Stimulated activated CD8-positive, alpha-beta memory T cell treated with anti-CD3 and anti-CD28 coated beads, Interleukin-12 subunit alpha, Interleukin-12 subunit beta, amount 100 ng/mL, for 1 hour (primary cell): ENCODE data around the gene NALCN.

ENCODE experiments used
- DNase-seq: peaks from one replicate; pipeline ENCODE4 v3.0.0-alpha.2; 2020; ENCODE audit warnings: low read depth

Gene NALCN

DNA sequence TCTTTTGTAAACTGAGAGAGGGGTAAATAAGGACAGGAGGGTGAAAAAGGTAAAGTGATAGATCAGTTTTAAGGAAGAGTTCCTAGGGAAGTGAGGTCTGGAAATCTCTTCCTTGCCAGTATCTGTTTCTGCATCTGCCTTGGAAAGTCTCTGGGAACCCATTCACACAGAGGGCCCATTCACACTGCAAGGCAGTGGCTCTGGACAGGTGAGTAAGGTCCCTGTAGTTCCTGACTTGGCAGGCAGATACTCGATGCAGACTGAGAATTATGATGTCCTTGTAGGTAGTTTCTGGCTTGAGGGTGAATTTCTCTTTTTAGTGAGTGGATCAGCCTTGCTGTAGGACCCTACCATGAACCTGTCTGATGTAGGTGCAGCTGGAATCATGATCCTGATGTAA, 293.3 kb downstream of the NALCN start:
- DNase-seq = no peak

DNA sequence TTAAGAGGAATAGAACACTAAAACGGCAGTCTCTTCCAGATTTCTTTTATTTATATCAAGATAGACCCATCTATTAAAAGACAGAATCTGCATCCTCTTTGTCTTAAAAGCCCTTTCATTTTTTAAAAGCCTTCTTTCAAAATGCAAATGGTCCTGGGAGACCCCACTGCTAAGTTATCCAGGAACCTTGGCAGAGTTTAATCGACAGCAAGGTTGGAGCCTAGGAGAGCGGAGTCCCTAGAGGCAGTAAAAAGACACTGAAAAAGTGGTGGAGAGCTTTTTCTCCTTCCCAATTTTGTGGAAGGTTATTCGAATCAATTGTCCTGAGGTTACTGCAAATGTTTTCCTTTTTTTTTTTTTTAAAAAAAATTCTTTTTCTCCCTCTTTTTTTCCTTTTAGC, 294.7 kb downstream of the NALCN start:
- no peak for DNase-seq

DNA sequence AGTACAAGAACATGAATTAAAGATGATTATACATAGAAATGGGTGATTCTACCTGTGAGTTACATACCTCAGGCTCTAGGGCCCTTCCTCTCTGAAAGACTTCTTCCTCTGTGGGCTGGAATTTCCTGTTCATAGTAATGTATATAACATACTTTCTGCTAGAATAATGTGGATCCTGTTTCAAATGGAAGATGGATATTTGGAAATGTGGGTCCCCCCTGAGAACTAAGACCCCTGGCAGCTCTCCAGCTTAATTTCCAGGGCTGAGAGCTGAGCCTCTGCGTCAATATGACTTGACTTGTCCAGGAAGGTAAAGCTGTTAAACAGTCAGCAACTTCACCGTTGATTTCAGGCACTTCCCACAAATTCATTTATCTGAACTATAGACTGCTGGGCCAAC, 296.3 kb downstream of the NALCN start:
- DNase-seq = no peak

DNA sequence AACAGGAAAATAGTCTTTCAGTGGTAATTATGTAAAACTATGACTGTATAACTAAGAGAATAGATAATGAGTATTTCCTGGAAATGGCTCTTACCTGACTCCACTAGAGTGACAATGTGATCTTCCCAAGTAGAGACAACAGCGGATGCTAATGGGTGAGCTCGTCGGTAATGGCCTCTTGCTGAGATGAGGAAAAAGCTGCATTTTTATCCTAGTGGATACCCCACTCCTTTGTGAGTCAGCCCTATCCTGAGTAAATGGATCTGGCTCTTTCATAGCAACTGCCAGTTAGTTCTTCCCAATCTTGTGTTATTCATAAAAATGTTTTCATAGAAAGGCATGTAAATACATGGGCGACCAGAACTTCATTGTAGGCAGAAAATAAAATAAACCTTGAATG, 299.5 kb downstream of the NALCN start:
- no peak for DNase-seq

DNA sequence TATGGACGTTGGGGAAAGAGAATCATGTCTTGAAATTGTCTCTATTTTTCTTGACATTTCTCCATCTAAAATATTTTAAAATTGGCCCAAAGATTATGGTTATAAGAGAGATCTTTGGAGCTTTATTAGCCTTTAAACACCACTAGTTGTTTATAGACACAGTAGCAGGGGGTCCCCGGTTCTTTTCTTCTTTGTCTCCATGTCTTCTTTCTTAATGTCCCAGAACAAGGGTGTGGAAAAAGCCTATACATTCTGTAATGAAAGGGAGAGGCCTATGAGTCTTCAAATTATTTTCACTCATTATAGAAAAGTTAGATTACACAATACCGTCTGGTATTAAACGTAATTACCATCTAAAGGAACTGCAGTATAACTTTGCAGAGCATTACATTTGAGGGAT, 300.0 kb downstream of the NALCN start:
- no peak for DNase-seq

DNA sequence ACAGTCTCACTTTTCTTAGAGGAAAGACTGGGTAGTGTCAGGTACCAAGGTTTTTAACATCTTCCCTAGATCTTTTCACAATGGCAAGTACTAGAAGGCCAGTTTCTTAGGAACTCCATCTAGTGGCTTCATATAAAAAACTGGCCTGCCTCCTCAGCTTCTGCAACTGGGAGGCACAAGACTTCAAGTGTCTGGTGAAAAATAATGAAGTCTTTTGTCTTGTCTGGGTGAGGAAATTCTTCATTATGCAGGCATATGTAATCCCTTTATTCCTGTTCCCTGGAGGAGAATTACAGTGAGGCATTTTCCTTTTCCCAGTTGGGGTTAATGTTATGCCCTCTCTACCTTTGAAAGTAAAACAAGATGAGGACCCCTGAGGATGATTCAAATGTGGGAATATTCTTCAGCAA, 300.5 kb downstream of the NALCN start:
- no peak for DNase-seq

DNA sequence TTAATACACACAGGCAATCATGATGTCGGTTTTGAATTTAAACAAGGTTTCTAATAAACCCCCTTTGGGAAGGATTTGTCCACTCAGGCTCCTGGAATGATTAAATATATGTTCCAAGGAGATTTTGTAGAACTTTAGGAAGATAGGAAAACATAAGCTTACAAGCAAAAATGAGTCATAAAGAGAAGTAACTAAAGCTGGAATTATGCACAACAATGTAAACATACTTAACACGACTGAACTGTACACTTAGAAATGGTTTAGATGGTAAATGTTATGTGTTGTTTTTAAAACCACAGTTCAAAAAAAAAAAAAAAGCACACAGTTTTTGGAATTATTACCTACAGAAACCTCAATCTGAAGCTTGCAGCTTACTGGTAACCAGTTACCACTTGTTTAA, 304.4 kb downstream of the NALCN start:
- DNase-seq = no peak

DNA sequence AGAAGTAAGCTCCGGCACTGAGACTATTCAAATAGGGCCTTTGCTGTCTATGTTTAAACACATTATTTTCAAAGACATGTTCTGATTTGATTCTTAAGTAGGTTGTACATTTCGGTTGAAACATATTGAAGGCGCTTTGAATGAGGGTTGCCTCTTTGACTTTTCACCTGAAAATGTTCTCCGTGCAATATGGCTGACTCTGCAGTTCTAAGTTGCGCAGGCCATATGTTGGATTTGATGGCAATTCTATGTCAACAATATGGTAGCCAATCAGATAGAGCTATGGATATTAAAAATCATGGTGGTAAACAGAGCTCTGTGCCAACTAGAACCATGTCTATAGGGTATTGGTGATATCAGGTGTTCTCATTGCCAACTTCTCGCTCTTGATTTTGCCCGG, 307.3 kb downstream of the NALCN start:
- DNase-seq = no peak

DNA sequence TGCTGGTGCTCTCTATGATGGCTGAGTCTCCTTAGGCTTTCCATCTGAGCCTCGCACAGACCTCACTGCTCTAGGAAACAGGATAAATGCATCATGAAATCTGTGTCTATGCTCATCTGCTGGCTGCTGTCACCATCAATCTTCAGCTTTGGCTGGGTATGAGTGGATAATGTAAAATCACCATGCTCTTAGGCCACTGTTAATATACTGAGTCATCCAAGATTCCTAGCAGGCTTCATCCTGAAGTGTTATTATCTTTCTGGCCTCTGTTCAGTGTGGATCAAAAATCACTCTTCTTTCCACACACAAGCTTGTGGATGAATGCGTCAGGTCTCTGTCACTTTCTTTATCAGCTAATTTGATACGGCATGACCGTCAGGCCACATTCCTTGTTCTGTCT, 317.4 kb downstream of the NALCN start:
- DNase-seq = no peak

DNA sequence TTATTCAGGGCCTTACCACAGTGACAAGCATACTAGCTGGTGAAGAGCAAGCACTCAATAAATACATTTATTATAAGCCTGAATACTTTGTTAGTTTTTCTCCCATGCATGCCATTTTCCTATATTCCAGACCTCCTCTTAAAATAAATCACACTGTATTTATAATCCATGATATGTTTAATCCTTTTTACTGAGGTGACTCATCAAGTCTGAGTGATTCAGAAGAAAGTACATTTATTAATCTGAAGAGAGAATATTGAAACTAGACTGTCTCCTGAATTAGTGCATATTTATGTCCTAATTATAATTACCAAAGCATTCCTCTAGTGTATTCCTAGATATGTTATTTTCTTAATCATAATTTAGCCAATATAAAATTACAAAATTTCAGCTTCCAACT, 323.3 kb downstream of the NALCN start:
- no peak for DNase-seq

DNA sequence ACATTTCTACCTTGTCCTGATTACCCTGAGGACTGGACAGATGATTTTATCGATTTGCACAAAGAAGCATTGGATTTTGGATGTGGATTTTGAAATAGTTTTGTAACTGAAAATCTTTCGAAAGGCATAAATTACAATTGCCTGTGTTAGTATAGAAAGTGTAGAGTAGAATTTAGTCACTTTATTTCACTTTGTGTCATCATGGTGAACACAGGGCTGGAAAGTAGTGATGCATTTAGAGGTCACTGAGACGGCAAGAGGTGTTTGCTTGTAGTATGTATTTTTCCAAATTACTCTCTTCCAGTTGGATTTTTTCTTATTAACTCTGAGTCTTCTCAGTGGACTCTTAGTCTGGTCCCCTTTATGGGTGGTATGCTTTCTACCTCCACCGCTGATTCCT, 326.0 kb downstream of the NALCN start:
- no peak for DNase-seq

DNA sequence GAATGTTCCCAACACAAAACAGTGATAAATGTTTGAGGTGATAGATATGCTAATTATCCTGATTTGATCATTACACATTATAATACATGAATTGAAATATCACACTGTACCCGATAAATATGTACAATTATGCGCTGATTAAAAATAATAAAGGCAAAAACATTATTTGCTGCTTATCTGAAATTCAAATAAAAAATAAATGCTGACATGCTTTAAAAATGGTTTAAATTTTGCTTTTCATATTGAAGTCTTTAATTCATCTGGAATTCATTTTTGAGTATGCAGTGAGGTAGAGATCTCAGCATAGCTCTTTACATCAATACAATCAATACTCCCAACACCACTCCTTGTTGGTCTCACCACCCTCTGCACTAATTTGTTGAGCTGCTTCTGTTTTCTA, 330.8 kb downstream of the NALCN start:
- no peak for DNase-seq

DNA sequence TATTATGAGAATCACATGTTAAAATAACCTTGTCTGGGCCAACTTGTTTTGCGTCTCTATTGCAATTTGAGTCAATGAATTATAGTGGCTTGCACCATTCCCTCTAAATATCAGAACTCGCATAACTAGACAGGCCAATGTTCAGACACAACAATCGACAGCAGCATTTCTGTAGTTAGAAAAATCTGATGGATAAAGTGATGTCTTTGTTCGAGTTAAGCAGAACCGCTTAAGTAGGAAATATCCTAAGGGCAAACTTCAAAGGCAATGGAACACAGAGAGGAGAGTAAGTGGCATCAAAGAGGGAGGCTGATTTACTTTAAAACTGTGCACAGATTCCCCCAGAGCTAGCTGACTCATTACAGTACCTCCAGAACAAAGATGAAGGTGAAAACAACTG, 333.9 kb downstream of the NALCN start:
- no peak for DNase-seq

DNA sequence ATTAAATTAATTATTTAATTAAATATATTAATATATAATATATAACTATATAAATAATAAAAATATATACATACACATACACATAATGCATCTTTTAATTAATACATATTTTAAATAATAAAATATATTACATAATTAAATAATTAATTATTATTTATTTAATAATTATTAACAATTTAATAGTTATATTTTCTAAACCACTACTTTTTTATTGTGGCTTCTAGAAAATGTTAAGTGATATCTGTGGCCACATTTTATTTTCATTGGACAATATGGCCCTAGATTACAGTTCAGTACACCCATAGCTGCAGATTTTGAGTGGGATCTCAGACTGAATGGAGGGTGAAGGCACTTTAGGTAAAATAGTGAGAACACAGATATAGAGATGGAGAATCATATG, 335.7 kb downstream of the NALCN start:
- no peak for DNase-seq

DNA sequence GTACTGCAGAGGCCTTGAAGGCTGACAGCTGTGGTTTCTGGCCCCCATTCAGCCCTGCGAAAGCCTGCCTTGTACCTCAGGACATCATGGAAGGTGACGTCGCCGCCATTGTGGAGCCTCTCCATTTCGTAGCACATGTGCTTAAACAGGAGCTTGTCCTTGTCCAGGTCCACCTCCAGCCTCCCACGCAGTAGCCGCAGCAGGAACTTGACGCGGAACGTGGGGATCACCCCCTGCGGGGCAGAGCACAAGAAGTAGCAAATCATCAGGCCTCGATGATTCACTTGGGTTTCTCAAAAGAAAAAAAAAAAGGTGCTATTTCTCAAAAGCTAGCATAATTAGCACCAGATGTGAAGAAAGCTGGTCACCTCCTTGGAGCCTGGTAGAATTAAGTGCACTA, 351.0 kb downstream of the NALCN start:
- DNase-seq = no peak

DNA sequence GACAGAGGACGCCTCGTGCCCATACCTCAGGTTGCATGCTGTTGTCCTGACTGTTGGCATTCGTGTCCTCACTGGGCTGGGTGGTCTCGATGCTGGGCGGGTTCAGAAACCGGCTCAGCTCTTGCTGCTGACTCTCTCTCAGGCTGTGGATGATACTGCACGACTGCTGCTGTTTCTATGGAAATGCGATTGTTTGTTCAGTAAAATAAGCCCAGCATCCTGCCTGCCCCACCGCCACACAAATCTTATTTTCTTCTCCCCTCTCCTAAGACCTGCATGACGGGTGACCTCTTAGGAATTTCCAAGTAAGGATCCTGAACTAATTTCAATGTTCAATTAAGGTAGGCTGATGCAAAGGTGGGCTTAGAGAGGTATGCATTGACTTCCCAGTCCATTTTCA, 356.5 kb downstream of the NALCN start:
- DNase-seq = no peak

DNA sequence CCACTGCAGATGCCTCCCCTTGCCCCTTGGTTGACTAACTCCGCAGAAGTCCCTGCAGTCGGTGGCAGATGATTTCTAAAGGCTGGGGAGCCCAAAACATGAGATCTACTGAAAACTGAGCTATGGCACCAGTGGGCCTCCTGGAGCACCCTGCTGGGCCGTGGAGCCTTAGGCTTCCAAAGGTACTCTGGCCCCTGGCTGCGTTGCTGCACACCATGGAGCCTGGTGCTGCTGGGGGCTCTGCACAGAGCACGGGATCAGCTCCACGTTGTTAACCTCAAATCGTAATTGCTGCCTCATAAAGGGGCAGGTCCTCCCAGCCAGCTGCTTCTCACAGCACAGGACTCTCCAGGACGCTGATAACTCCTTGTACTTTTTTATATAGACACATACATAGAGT, 357.5 kb downstream of the NALCN start:
- DNase-seq = no peak

DNA sequence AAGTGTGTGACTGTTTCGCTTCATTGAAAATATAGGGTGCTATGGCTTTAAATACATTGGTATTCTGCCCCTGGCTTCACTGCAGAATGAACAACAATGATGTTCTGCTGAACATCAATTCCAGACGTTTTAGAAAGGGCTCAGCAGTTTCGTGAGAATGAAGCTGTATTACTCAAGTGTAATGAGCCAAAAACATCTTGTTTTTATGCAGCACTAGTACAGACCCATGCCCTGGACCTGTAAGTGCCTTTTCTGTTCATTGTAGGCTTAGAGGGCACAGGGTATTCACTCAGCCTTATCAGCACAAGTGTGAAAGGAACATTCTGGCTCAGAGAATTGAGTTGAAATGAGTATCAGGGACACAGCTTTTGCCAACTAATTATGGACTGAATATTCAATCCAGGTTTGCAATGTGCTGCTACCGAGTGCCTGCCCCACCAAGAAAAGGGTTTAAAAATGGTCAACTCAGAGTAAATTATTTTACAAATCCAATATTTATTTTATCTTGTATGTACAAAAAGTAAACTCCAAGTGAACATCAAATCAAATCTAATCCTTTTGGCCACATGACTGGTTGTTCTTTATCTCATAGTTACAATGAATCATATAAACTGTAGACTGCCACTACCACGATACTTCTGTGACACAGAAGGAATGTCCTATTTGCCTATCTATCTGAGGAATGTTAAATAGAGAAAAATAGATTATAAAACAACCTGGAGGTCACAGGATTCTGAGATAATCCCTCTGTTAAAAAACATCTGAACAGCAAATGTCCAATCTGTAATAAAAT, 362.8 kb downstream of the NALCN start:
- DNase-seq = no peak

DNA sequence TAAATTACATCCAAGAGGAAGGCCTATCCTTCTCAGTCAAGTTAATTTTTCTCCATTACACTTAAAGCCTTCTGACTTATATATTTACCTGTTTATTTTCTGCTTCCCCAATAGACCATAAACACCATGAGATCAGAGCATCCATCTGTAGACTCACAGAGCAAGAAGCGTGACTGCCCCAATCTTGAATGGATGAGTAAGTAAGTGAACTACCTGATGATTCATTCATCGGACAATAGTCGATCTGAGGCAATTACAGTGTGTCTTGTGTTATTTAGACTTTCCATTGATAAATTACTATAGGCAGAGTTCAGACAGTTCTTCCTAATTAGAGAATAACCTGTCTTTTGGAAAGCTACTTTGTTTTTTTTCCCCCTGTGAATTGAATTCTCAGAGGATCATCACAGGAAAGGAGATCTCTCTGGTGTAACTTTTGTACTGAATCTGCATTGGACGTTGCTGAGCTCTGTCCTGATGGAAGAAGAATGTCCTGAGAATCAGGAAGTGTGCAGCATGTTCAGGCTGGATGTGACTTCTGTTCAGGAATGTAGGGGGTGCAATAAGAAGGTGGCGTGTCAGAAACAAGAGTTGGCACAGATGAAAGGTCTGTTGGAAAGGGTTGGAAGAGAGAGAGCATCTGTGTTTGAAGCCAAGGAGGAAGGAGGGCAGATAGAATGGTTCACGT, 367.0 kb downstream of the NALCN start:
- no peak for DNase-seq

DNA sequence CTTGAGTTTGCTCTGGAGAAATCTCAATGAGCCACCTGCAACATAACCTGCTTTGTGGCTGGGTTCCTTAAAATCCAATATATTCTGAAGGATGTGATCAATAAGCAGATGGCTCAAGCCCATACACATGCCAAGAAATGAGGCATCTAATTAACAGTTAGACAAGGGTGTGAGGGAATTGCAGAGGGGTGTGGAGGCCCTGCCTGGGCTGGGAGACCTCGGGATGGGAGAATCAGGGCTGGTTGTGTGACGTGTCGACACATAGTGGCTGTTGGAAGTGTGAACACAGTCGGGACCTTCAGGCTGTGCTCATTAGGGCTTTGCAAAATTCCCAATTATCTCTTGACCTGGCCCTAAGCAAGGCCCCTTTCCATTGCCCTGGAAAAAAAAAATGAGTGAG, 379.8 kb downstream of the NALCN start:
- DNase-seq = no peak

DNA sequence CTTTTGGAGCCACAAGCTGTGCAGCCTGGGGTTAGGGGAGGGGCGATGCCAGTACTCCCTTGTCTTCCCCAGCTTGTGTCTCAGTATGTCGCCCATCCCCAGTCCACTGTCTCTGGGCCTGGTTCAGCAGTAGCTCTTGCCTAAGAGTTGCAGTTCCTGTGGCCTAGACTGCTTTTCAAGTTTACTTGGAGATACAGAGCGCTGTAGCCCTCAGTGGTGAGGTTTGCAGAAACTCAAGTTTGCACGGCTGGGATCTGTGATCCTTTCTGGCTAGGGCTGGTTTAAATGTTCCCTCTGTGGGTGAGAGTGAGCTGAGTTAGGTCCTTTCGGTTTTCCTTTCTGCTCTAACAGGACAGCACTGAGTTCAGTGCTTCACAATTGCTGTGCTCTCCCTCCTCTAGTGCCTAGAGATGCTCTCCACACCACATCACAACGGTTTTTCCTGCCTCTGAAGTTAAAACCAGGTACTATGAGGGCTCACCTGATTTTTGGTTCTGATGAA, 381.1 kb downstream of the NALCN start:
- DNase-seq = no peak

DNA sequence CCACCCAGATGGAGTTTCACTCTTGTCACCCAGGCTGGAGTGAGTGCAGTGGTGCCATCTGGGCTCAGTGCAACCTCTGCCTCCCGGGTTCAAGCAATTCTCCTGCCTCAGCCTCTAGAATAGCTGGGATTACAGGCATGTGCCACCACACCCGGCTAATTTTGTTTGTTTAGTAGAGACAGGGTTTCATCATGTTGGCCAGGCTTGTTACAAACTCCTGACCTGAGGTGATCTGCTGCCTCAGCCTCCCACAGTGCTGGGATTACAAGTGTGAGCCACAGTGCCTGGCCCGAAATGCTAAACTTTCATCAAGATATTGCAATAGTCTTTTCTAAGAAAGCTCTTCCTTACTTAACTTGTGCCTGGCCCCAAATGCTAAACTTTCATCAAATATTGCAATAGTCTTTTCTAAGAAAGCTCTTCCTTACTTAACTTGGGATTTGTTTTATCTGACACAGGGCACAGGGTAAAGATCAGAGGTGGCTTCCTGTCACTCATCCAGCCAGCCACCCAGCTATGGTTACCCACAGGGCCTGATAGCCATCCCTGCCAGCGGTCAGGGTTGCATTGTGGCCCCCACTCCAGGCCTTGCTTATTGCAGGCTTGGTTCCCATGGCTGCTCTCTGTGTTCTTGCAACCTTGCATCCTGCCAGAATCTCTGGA, 389.4 kb downstream of the NALCN start:
- DNase-seq = no peak

DNA sequence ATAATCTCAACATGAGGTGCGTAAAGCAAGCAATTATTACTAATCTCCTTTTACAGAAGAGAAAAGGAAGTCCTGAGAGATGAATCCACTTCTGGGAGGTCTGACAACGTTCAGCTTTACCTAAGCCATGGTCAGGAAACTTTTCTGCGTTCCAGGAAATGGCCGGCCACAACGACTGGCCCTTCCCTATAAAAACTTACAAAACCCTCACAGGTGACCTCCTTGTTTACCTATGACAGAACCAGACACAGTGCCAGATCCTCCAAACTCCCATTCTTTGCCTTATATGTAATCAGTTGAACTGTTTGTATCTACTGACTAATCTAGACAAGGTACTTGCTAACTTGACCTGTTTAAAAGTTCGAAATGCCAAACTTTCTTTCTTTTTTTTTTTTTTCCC, 390.0 kb downstream of the NALCN start:
- DNase-seq = no peak
